GM18508 (cell line): ENCODE results near the gene NMBR.
A peak's percentile ranks its signal among the peaks of the same experiment; 100 is the strongest.
"Not testable (repeated sequence)": the region's sequence is repeated elsewhere in the genome, so short reads cannot be mapped to it uniquely, and the experiment has no call there.

Experiments used
- ATAC-seq: cut with Tn5 transposase; IDR thresholded peaks from one replicate; pipeline ENCODE4 v1.9.1; 2021; ENCODE audit warnings: moderate number of reproducible peaks; ENCODE audit not compliant: insufficient read depth, unreplicated experiment

Gene NMBR

DNA sequence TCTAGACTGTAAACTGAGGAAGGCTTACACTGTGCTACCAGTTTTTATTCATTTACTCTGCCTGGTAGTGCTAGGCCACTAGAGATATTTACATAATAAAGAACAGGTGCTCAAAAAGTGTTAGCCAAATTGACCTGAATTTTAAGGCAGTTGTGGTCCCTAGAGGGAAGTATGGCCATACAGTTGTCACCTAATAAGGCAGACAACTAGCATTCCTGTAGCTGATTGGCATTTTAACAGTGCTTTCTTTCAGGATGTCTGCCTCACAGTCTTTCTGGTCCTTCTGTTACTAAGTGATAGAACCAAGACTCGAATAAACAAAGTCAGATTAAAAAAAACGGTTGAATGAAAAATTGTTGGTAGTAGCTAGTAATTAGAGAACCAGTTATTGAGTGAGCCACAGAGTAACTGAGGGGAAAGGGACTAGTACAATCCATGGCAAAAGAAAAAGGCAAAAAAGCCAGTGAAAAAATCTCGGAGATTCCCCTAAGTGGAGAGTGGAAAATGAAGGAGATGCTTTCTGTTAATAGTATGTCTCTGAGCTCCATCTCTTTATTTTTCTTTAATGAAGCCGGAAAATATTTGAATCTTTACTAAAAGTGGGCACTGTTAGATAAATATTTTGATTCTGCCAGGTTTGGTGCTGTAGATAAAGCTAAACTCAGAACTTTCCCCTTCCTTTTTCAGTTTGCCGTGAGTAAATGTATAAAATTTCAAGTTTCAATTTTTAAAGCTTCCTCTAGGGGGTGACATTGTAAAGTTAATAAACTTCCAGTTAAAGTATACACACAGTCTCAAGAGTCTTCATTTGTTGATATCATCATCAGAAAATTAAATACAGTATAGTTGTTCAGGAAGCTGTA is 9.2 kb upstream of the NMBR start:
- ATAC-seq: peak; percentile 46

DNA sequence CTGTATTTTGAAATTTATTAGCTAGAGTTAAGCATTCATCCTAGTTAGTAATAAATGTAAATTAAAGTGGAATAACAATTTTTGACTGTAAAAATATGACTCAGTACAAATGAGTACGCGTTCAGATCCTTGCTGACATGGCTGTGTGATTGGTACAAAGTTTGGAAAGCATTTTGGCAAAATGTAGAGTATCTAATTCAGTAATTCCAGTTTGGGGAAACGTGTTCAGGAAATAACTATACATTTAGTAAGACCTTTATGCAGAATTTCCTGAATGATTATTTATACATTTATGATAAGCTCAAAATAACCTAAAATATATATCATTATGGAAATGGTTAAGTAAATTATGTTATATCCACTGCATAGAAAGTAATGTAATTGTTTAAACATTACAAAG is 8.2 kb upstream of the NMBR start:
- no peak for ATAC-seq

DNA sequence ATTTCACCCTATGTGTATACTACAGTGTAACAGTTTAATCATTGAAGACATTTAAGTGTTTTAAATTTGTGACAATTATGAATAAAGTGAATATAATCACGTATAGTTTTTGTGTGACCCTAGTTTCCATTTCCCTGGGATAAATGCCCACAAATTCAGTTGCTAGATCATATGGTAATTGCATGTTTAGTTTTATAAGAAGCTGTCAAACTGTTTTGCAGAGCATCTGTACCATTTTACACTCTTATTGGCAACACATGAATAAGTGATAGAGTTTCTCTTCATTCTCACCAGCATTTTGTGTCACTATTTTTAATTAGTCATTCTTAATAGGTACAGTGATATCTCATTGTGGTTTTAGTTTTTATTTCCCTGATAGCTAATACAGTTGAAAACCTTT is 7.4 kb upstream of the NMBR start:
- no peak for ATAC-seq

DNA sequence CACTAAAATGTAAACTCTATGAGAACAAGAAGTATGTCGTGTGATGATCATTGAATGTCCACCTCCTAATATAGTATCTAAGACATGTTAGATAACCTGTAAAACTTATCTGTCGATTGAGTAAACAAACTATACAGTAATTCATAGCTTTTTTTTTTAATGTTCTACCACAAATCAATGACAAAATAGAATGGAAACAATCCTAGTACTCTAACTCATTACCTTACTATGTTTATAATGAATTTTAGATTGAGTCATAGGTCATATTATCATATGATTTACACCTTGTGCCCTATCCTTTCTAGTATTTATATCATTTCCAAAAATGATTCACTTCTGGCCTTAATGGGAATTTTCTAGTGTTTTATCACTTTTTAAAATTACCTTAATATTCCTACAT is 6.3 kb upstream of the NMBR start:
- no peak for ATAC-seq

DNA sequence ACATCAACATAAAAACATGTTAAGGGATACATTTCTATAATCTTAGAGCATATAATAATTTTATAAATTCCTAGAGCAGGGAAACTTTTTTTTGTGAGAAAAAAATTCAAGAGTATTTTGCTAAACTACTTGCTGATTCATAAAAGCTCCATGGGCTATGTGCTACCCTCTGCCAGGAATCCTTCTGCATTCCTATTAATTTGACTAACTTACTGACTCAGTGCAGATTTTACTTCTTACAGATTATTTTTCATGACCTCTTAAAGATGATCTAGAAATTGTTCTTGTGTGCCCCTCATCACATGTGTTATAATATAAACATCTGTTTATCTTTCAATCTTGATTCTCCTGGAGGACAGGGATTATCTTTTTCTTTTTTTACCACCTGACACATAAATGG is 5.8 kb upstream of the NMBR start:
- no peak for ATAC-seq

DNA sequence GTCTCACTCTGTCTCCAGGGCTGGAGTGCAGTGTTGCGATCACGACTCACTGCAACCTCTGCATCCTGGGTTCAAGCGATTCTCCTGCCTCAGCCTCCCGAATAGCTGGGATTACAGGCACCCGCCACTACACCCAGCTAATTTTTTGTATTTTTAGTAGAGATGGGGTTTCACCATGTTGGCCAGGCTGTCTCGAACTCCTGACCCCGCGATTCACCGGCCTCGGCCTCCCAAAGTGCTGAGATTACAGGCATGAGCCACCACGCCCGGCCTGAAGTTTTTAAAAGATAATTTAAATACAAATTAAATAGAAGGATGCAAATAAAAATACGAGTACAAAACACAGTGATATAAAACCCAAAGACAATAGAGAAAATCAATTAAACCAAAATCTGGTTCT is 5.4 kb downstream of the NMBR start:
- ATAC-seq: not testable (repeated sequence)

DNA sequence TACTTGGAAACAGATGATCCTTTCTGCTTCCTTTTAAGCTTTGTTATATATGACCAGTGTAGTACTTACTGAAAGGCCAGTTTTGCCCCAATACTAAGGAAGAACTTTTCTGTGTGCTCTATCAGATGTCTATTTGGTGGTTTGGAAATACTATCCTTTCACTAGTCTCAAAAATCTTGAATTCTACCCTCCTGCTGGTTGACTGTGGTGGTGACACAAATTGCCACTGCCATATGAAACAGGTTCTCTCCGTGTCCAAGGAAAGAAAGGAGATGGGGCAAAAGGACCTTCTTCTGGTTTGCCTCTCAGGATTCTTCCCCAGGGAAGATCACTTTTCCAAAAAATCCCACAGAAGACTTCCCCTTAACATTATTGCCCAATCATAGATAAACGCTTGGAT is 8.0 kb downstream of the NMBR start:
- no peak for ATAC-seq

DNA sequence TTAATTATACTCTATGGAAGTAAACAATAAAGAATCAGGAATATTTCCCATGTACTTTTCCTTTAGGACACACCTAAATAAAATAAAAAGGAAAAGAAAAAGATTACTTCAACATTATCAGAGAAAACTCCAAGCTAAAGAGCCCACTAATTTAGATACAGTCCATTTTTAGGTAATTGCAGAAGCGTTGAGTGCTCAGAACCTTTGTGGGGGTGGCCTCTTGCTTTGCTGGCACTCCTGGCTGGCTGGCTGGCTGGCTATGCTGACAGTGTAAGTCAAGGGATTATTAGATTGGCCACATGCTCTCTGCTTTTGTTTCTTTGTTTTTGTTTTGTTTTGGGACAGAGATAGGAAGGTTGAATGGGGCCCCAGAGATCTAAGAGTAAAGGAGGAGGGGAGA is 14.3 kb downstream of the NMBR start, which contains the start of gene GJE1:
Gene GJE1, plus strand, starts transcription at position 301 of the 400 bp plus-strand sequence. CDS start 234 bp downstream, outside the sequence.
- ATAC-seq: no peak

DNA sequence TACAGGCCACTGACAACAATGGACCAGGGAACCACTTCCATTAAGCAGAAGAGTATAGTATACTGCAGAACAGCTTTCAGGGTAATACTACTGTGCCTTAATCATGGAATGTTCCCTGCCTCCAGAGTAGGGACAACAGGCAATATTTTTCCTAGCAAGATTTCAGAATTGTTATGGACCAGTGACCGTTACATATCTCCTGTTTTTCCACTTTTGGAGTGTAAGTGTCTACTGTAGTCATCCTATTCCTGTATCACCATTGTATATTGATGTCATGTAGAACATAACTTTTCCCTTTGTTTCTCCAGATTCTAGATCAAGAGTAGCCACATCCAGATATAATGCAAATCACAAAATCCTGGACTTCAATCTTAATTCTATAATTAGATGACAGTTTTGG is 16.1 kb downstream of the NMBR start:
- ATAC-seq: no peak

DNA sequence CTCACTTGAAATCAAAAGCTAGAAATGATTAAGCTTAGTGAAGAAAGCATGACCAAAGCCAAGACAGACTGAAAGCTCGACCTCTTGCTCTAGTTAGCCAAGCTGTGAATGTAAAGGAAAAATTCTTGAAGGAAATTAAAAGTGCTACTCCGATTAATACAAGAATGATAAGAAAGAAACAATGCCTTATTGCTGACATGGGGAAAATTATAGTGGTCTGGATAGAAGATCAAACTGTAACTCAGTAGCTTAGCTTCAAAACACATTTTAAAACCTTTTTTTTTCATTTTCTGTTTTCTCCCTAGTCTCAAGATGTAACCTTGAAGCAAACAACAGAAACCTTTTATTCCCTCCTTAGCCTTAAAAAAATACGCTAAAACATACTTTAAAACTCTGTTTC is 25.6 kb downstream of the NMBR start:
- no peak for ATAC-seq

DNA sequence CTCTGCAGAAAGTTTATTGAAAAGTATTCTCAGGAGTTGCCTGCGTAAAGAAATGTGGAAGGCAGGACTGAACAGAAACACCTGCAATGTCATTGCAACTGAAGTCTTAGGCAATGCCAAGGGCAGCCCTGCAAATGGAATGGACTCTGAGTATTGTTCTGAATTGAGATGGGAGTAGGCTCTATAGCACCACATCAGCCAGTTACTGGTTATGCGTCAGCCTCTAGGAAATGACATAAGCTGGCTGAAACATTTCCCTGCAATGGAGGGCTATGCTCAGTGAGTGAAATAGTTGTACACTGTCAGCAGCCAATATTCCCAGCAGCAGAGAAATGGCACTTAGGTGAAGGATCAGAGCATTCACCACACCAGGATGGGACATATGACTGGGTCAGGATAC is 28.0 kb downstream of the NMBR start:
- ATAC-seq: no peak

DNA sequence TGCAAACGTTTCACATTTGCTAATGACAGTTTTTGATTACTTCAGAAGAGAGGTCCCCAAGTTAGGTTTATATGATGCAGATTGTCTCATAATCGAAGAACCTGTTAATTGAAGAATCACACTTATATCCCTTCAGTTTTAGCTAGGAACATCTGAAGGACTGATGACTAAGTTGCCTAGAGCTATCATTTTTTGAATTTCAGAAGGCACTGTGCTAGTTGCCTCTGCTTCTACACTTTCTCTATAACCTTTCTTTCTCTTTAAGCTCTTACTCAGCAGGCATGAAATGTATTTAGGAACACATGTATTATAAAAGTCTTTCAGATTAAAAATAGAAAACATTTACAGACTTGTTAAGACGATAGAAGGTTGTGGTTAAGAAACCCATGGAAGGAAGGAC is 28.6 kb downstream of the NMBR start:
- no peak for ATAC-seq

DNA sequence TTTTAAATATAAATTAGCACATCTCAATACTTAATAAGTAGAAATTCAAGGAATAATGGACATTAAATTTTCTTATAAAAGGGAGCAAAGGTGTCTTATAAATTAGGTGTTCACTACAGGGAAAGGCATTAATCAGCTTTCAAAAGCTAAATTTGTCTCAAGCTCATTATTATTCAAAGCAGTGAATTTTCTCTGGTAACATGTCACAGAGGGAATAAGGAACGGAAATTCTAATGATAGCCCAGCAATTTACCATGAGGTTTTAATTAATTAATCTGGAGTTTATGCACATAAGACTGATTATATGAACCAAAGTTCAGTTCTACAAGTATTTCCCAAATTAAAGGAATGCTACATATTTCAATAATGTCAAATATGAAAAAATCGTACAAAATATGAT is 29.6 kb downstream of the NMBR start:
- ATAC-seq: no peak

DNA sequence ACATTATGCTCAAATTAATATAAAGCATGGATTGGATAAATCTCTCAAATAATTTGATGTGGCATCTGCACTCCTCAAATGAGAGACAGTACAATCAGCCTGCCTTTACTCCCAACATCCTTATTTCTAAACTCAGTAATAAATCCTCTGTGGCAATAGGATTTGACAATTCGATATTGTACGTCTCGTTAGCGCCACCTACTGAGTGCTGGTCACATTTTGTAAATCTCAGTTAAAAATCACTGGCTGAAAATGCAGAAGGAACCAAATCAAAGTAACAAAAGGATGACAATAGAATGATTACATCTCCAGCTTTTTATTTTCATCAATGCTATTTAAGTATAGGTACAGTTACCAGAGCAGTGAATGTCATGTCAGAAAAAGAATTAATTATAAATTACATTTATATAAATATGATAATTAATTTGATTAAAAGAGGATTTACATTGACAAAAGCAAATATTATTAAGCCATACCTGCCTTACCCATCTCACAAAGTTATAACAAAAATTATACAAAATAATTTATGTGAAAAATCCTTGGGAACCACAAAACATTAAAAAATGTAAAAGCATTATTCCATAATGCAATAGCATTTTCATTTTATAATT is 34.4 kb downstream of the NMBR start:
- no peak for ATAC-seq

DNA sequence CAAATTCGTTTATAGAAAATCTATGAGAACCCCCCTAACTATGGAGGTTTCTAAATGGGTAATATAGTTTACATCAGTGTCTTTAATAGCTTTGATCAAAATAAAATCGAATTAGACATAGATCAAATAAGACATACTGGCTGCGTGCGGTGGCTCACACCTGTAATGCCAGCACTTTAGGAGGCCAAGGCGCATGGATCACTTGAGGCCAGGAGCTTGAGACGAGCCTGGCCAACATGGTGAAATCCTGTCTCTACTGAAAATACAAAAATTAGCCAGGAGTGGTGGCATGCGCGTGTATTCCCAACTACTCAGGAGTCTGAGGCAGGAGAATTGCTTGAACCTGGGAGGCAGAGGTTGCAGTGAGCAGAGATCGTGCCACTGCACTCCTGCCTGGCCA is 36.1 kb downstream of the NMBR start:
- ATAC-seq: not testable (repeated sequence)

DNA sequence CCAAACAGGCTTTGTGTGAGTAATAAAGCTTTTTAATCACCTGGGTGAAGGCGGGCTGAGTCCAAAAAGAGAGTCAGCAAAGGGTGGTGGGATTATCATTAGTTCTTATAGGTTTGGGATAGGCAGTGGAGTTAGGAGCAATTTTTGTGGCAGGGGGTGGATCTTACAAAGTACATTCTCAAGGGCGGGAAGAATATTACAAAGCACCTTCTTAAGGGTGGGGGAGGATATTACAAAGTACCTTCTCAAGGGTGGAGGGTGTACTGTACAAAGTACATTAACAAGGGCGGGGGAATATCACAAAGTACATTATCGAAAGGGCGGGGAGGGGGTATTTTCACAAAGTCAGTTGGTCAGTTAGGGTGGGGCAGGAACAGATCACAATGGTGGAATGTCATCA is 42.1 kb downstream of the NMBR start:
- not testable (repeated sequence) for ATAC-seq

DNA sequence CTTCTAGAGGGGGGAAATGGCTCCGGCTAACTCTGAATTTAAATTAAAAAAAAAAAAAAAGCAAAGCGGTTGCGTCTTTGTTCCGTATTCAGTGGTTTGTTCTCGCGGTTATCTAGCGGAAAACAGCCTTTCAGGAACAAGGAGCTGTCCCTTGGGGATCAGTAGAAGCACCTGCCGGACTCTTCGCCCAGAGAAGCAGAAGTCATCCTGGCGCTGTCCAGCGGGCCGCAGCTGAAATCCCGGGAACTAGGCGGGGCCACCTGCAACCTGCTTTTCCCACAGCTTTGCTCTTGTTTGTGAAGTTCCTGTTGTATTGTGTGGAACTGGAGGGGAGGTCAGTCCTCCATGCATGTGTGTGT is 58.1 kb downstream of the NMBR start:
- no peak for ATAC-seq

DNA sequence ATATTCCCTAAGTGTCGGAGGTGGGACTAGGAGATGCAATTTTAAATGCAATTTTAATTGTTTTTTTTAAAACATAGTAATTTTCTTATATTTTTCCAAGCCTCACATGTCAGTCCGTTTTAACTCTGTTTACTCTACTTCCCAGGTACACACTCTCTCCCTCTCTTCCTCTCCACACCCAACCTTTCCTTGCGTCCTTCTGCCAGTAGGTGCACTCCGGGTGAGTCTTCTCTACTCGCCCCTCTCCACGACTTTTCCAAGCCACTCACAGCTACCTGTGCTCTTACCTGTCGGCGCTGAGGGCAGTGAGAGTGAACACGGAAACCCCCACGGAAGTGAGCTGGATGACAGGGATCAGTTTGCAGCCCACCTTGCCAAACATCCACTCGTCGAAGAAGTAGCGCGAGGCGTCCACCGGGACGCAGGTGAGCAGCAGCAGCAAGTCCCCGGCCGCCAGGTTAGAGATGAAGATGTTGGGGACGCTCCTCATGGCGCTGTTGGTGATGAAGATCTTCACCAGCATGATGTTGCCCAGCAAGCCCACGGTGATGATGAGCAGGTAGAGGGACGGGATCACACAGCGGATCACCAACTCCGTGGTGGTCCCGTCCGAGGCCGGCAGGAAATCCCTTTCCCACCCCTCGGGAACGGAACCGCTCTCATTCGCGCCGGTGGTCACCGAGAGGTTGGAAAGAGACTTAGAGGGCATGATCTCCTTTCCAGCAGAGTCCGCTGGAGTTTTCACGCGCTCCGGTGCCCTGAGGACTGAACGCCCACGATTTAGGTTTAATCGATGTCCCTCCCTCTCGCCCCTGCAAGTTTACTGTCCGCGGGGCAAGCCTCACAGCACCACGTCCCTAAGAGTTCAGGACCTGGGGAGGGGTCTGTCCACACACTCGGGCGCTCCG is 58.7 kb downstream of the NMBR start:
- ATAC-seq: no peak

DNA sequence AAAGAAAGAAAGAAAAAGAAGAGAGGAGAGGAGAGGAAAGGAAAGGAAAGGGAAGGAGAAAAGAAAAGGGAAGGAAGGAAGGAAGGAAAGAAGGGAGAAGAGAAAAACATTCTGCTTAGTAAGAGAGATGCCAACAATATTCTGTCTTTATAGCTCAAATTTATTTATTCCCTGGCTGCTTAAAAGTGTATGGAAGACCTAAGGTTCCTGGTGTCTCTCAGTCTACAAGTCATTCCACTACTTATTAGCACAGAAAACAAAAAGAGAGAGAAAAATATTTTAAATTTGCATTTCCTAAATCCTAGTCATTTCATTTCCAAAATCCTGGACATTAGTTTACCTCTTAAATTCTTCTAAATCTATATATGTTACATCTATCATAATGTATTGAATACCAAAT is 67.8 kb downstream of the NMBR start:
- ATAC-seq: no peak

DNA sequence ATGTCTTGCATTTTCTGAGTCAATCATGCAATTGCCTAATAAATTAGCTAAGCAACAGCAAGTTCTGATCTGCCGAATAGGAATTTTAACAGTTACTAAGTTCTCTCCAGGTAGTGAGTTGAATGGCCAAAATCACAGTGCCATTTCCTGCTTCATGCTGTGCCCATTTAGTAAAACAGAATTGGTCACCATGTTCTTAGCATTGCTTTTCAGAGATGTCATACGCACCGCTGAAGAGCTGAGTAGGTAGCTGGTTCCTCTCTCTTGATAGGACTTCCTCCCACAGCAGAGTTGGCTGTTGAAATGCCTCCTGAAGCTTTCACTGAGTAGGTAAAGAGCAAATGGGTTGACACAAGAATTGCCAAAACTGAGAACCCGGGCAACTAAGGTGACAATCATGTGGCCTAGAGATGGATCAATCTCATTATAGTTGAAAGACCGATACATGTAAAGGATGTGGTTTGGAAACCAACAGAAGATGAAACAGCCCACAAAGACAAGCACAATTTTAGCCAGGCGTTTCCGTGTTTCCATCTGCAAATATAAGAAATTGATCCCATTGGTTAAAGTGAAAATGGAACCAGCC is 71.3 kb downstream of the NMBR start:
- no peak for ATAC-seq

DNA sequence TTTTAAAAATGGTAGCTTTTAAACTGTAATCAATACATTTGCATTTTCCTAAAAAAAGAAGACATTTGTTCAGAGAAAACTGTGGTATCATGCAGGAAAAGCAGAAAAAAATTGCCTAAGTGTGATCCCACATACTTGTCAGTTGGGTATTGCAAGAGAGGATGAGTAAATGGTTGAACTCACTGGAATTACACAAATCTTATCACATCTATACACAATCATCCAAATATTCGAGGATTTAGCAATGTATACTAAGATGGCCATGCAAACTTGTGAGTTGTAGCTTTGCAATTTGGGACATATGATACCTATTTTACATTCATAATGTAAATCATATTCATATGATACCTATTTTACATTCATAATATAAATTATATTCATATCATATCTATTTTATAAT is 72.4 kb downstream of the NMBR start:
- ATAC-seq: no peak
